BLaER1 (cell line): ENCODE measurements around the gene TRMT5.

Source experiments
- H3K27ac ChIP-seq: shearing (Covaris generic); formaldehyde crosslinking; 2 replicates; pipeline ENCODE4 v1.8.1; 2022
- H3K27me3 ChIP-seq: shearing (Covaris generic); formaldehyde crosslinking; 2 replicates; pipeline ENCODE4 v1.8.1; 2022
- H3K36me3 ChIP-seq: shearing (Covaris generic); formaldehyde crosslinking; 2 replicates; pipeline ENCODE4 v1.8.1; 2022
- H3K4me1 ChIP-seq: shearing (Covaris generic); formaldehyde crosslinking; 2 replicates; pipeline ENCODE4 v1.8.1; 2022
- H3K4me2 ChIP-seq: shearing (Covaris generic); formaldehyde crosslinking; 2 replicates; pipeline ENCODE4 v1.8.1; 2022
- H3K4me3 ChIP-seq: shearing (Covaris generic); formaldehyde crosslinking; 2 replicates; pipeline ENCODE4 v1.8.1; 2022
- H3K9ac ChIP-seq: shearing (Covaris generic); formaldehyde crosslinking; 2 replicates; pipeline ENCODE4 v1.8.1; 2022
- H3K9me3 ChIP-seq: shearing (Covaris generic); formaldehyde crosslinking; 2 replicates; pipeline ENCODE4 v1.8.1; 2022
- H4K20me1 ChIP-seq: shearing (Covaris generic); formaldehyde crosslinking; 2 replicates; pipeline ENCODE4 v1.8.1; 2022
- Cebpa-rat ChIP-seq: shearing (Covaris generic); IDR thresholded peaks from 2 replicates; pipeline ENCODE4 v1.8.1; 2022

TRMT5 gene, protein sequence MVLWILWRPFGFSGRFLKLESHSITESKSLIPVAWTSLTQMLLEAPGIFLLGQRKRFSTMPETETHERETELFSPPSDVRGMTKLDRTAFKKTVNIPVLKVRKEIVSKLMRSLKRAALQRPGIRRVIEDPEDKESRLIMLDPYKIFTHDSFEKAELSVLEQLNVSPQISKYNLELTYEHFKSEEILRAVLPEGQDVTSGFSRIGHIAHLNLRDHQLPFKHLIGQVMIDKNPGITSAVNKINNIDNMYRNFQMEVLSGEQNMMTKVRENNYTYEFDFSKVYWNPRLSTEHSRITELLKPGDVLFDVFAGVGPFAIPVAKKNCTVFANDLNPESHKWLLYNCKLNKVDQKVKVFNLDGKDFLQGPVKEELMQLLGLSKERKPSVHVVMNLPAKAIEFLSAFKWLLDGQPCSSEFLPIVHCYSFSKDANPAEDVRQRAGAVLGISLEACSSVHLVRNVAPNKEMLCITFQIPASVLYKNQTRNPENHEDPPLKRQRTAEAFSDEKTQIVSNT

DNA sequence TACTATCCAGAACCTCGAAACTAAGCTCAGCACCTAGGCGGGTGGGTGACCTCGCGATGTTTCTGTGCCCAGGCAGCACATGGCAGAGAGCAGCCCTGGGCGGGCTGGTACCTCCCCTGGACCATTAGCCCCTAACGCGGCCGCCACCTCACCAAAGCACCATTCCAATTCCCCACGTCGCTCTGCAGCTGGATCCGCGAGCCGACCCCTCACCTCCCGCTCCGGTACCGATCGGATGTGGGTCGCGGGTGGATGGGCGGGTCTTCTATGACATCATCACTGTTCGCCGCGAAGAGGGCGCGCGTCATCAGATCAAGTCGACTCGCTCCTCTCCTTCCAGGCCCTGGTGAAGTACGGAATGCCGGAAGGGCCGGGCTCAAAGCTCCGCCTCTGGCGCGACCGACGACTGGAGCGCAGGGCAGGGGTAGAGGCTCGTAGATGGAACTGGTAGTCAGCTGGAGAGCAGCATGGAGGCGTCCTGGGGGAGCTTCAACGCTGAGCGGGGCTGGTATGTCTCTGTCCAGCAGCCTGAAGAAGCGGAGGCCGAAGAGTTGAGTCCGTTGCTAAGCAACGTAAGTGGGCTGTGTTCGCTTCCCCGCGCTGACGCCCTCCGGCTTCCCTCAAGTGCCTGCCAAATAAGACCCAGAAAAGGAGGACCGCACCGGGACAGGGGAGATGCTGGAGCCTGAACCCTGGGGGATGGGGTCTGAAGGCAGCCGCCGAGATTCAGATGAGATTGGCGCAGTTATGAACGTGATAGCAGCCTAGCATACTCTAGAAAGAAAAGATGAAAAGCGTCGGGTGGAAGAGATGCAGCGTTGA lies at the start of gene TRMT5, which contains the start of gene SLC38A6:
TSS of gene TRMT5 (minus strand) at position 269 of the 822 bp plus-strand sequence. CDS start at position 163, 106 bp downstream.
TSS of gene SLC38A6 (plus strand) at position 435 of the 822 bp plus-strand sequence. CDS start at position 468, 33 bp downstream.
- H3K4me3 ChIP-seq, result peak within 1 kb of the TSS; percentile 73
- H3K9me3 ChIP-seq, result peaks cover 14% of the 10 kb centered on the region
- H3K27ac ChIP-seq, result no peak within 1 kb of the TSS
- peak within 1 kb of the TSS; percentile 62; the same call in 1 of the 2 replicates for H3K9ac ChIP-seq
- TF ChIP-seq Cebpa-rat, result no peak
- H4K20me1 ChIP-seq, result no peaks in the 10 kb centered on the region
- peaks cover 17% of the 10 kb centered on the region for H3K27me3 ChIP-seq
- H3K36me3 ChIP-seq, result no peaks in the 10 kb centered on the region
- H3K4me2 ChIP-seq, result peak within 1 kb of the TSS; percentile 70
- H3K4me1 ChIP-seq, result peaks cover 9% of the 10 kb centered on the region

DNA sequence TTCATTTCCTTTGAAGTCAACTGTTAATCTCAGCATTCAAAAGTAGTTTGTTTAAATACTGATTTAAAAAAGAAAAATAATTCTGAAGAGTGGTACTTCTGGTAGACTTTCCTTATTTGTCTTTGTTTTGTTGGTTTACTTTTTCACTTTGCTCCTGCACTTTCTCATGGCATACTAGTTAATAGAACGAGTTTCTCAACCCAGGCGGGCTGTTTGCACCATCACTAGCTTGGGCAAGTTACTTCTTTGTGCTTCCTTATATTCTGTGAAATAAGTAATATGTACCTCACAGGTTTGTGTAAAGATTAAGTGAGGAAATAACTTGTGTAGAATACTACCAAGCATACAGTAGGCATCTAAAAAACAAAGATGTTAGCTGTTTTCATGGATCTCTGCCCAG lies 45.6 kb upstream of the TRMT5 start:
- no peaks in the 10 kb centered on the region for H4K20me1 ChIP-seq
- no peak overlapping the region for H3K4me2 ChIP-seq
- no peaks in the 10 kb centered on the region for H3K27me3 ChIP-seq
- H3K4me3 ChIP-seq, result no peak overlapping the region
- no peak for TF ChIP-seq Cebpa-rat
- H3K9ac ChIP-seq, result no peak overlapping the region
- H3K36me3 ChIP-seq, result no peaks in the 10 kb centered on the region
- H3K27ac ChIP-seq, result no peak overlapping the region
- H3K4me1 ChIP-seq, result no peaks in the 10 kb centered on the region
- no peaks in the 10 kb centered on the region for H3K9me3 ChIP-seq

DNA sequence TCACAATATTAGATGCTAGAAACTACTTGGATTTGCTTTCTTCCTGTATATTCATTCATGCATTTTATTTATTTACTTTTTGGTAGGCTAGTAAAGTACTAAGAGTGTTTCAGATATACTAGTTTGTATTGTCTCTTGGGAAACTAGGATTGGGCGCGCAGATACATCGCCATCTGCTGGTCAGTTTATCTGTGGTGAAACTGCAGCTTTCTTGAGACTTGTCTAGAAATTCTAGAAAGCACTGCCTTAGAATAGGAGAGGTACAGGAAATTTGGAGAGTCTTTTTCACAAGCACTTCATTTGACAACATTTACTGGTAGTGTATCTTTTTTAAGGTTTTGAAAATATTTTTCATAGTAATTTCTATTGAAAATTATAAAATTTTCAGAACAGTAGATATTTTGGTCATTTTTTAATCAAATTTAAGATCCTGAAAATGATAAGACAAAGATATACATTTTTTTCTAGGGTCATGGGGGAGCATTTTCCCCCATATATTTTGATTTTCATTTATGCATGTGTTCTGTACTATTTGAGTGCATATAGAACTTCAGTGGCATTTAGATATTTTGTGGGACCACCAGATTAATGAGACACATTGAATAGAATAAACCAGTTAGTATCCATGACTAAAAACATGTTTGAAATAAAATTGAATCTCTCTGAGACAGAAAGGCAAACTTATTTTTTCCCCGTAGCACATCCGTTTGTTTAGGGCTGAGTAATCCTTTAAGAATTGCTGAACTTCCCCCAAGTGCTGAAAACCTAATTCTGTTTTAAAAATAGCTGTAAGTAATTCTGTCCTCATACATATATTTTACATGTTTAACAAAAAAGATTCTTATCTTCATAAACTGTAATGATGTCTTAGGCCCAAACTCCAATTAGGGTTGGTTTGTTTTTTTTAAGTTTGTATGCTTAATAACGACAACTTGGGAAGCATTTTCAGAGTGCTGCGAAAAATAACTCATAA lies 44.7 kb upstream of the TRMT5 start:
- Histone ChIP-seq H3K27ac (no peak overlapping the region), H3K9me3 (no peaks in the 10 kb centered on the region), H3K4me1 (no peaks in the 10 kb centered on the region), H3K9ac (no peak overlapping the region), H3K4me3 (no peak overlapping the region), H3K36me3 (no peaks in the 10 kb centered on the region), H3K27me3 (no peaks in the 10 kb centered on the region), H3K4me2 (no peak overlapping the region), H4K20me1 (no peaks in the 10 kb centered on the region)
- TF ChIP-seq Cebpa-rat, result no peak

DNA sequence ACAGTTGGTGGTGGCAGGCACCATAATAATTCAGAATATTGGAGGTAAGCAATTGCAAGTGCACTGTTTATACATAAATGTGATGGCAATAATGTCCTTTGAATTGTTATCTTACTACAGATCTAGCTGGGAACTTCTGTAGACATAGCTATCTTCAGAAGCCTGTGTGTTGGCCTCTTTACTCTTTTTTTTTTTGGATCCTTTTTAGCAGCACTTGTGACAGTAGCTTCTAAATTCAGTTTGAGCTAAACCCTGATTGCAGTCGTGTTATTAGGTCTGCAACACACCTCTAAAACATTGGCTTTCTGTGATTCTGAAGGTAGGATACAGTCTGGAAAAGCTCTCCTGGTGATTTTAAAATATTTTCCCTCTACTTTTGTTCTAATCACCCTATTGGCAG lies 38.7 kb upstream of the TRMT5 start:
- no peak overlapping the region for H3K9ac ChIP-seq
- H3K4me3 ChIP-seq, result no peak overlapping the region
- H3K36me3 ChIP-seq, result no peaks in the 10 kb centered on the region
- H3K27me3 ChIP-seq, result no peaks in the 10 kb centered on the region
- no peaks in the 10 kb centered on the region for H4K20me1 ChIP-seq
- no peak for TF ChIP-seq Cebpa-rat
- H3K4me2 ChIP-seq, result no peak overlapping the region
- H3K27ac ChIP-seq, result no peak overlapping the region
- H3K4me1 ChIP-seq, result no peaks in the 10 kb centered on the region
- peaks cover 7% of the 10 kb centered on the region for H3K9me3 ChIP-seq

DNA sequence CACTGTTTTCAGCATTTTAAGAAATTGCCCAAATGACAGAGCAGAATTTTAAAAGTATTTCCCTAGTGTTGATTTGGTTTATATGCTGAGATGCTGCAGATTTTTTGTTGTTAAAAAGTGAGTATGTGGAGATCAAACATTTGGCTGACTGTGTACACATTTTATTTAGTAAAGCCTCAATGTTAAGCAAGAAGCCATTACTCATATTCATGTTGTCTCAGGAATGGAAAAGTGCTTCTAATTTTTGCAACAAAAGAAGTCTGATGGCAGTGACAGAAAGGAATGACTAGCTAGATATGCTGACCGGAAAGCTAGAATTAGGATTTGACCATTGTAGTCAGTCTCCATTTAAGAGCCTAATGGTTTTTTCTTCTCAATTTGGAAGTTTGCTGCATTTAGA lies 22.7 kb upstream of the TRMT5 start:
- Histone ChIP-seq H3K27me3 (no peaks in the 10 kb centered on the region), H3K4me1 (no peaks in the 10 kb centered on the region)
- no peak for TF ChIP-seq Cebpa-rat

DNA sequence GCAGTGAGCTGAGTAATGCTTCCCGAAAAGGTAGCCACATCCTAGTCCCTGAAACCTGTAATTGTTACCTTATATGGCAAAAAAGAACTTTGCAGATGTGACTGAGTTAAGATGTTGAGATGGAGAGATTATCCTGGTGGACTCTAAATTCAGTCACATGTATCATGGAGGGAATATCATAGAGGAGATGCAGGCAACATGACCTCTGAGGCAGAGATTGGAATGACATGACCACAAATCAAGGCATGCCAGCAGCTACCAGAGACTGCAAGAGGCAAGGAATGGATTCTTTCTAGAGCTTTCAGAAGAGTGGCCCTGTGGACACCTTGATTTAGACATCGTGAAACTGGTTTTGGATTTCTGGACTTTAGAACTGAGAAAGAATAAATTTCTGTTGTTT lies 18.7 kb upstream of the TRMT5 start:
- Histone ChIP-seq H3K27me3 (no peaks in the 10 kb centered on the region), H3K27ac (no peak overlapping the region), H3K4me3 (no peak overlapping the region), H3K36me3 (no peaks in the 10 kb centered on the region), H4K20me1 (no peaks in the 10 kb centered on the region), H3K9me3 (no peaks in the 10 kb centered on the region), H3K9ac (no peak overlapping the region), H3K4me1 (no peaks in the 10 kb centered on the region), H3K4me2 (no peak overlapping the region)
- TF ChIP-seq Cebpa-rat, result no peak

More for the DNA sequence above, 22.7 kb upstream of the TRMT5 start:
- no peak overlapping the region for H3K4me3 ChIP-seq
- no peak overlapping the region for H3K27ac ChIP-seq
- H3K9me3 ChIP-seq, result no peaks in the 10 kb centered on the region
- no peak overlapping the region for H3K9ac ChIP-seq
- H3K4me2 ChIP-seq, result no peak overlapping the region
- H4K20me1 ChIP-seq, result no peaks in the 10 kb centered on the region
- no peaks in the 10 kb centered on the region for H3K36me3 ChIP-seq

DNA sequence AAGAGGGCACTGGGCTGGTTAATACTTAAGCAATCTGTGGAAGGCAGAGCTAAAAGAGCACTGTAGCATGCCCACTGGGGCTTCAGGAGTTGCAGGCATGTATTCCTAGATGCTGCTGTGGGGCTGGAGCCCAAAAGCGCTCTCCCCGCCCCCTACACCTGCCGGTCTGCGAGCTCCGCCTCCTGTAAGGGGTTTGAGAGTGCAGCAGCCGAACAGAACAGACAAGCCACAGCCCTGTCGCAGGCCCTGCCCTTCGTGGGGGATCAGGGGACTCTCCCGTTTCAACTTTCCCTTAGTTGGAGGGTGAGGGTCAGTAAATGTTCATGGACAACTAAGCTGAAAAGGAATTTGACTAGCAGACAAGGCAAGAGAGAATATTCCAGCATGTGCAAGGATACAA lies 17.7 kb upstream of the TRMT5 start:
- H3K27ac ChIP-seq, result no peak overlapping the region
- no peaks in the 10 kb centered on the region for H4K20me1 ChIP-seq
- H3K36me3 ChIP-seq, result no peaks in the 10 kb centered on the region
- no peak overlapping the region for H3K9ac ChIP-seq
- no peaks in the 10 kb centered on the region for H3K9me3 ChIP-seq
- no peak for TF ChIP-seq Cebpa-rat
- no peak overlapping the region for H3K4me3 ChIP-seq
- H3K27me3 ChIP-seq, result no peaks in the 10 kb centered on the region
- H3K4me2 ChIP-seq, result no peak overlapping the region
- H3K4me1 ChIP-seq, result no peaks in the 10 kb centered on the region

DNA sequence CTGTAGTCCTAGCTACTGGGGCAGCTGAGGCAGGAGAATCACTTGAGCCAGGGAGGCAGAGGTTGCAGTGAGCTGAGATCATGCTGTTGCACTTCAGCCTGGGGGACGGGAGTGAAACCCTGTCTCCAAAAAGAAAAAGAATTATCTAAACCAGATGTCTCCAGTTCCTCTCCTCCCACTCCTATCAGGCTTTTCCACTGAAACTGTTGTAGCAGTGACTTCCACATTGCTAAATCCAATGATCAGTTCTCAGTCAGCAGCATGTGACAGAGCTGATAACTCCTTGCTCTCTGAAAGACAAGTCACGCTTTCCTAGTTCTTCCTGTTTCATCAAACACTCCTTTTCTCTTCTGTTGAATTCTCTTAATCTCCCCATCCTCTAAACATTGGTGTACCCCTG lies 8.7 kb upstream of the TRMT5 start:
- Histone ChIP-seq H3K4me2 (no peak overlapping the region), H3K27me3 (no peaks in the 10 kb centered on the region), H3K27ac (no peak overlapping the region), H3K4me3 (no peak overlapping the region), H3K9me3 (no peaks in the 10 kb centered on the region), H3K36me3 (no peaks in the 10 kb centered on the region), H3K4me1 (no peaks in the 10 kb centered on the region), H4K20me1 (no peaks in the 10 kb centered on the region), H3K9ac (no peak overlapping the region)
- TF ChIP-seq Cebpa-rat, result no peak

DNA sequence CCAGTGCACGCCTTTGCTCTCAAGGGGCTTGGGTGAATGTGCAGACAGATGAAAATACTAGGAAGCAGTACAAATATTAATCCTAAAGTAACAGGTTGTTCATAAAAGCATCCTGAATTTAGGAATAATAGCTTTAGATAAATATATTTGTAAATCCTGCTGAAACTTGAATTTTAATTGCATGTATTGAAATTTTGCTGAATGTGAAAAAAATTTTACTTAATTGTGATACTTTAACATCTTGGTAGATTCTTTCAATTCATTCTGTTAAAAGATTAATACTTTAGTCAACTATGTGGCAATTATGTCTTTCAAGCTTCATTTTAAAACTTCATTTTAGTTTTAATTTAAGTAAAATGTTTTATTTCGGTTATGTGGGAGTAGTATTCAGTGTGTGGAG lies 5.6 kb upstream of the TRMT5 start:
- Histone ChIP-seq H3K4me3 (no peak overlapping the region), H3K27ac (no peak overlapping the region), H3K9ac (no peak overlapping the region), H3K4me1 (peaks cover 9% of the 10 kb centered on the region), H3K36me3 (no peaks in the 10 kb centered on the region), H3K4me2 (no peak overlapping the region), H3K27me3 (peaks cover 7% of the 10 kb centered on the region), H3K9me3 (peaks cover 2% of the 10 kb centered on the region; the same call in 1 of the 2 replicates), H4K20me1 (no peaks in the 10 kb centered on the region)
- TF ChIP-seq Cebpa-rat, result no peak
